ENCODE data around the gene TBL1X. TPM values are rescaled to one million over a fixed set of nuclear protein-coding genes. Genes with fewer than 3 reads are reported as not detected.

Gene TBL1X
- total RNA-seq, 4 donors from 2014 or later, result 27.7 to 49.1 (median 39.6) TPM

- no peaks in the 10 kb centered on the region for H3K27me3 ChIP-seq
- peaks cover 0 to 63% of the 10 kb centered on the region in 2 donors for H3K36me3 ChIP-seq
- WGBS, 2 donors (ENCODE audit: low coverage in 1 of 2), result 36 to 86% methylated on average over 1 to 10 of the region's 17 CpGs
- no peaks in the 10 kb centered on the region for H3K9me3 ChIP-seq
- peak; percentile 62 for ATAC-seq
- H3K4me3 ChIP-seq, result no peak overlapping the region
- TF ChIP-seq CTCF (IDR thresholded peaks at IDR 0.05) (peak; percentile 64 to 84 (median 69)), EP300 (IDR thresholded peaks at IDR 0.05) (no peak)
- no peaks in the 10 kb centered on the region for H3K4me1 ChIP-seq
- H3K27ac ChIP-seq, result no peak overlapping the region
These were observed 244.2 kb downstream of the TBL1X start for GRCh38 chrX:9708923-9709553.

GRCh38 chrX:9710332-9710731 is 245.5 kb downstream of the TBL1X start:
- Histone ChIP-seq H3K36me3 (peaks cover 0 to 68% of the 10 kb centered on the region in 2 donors), H3K4me3 (no peak overlapping the region), H3K9me3 (no peaks in the 10 kb centered on the region), H3K27me3 (no peaks in the 10 kb centered on the region), H3K4me1 (no peaks in the 10 kb centered on the region), H3K27ac (no peak overlapping the region)
- no peak for ATAC-seq
- no peak for TF ChIP-seq POLR2A (IDR thresholded peaks at IDR 0.05)
- TF ChIP-seq CTCF (IDR thresholded peaks at IDR 0.05), result no peak
- TF ChIP-seq POLR2AphosphoS5 (IDR thresholded peaks at IDR 0.05), result no peak
- TF ChIP-seq EP300 (IDR thresholded peaks at IDR 0.05), result no peak
- 69 to 79% methylated on average over 8 of the region's 8 CpGs for WGBS, 2 donors (ENCODE audit: low coverage in 1 of 2)

- Histone ChIP-seq H3K27ac (no peak overlapping the region), H3K4me1 (no peaks in the 10 kb centered on the region), H3K4me3 (no peak overlapping the region), H3K36me3 (peaks cover 0 to 89% of the 10 kb centered on the region in 2 donors), H3K27me3 (no peaks in the 10 kb centered on the region), H3K9me3 (peaks cover 0 to under 1% (median 0%) of the 10 kb centered on the region in 3 donors)
- WGBS, 2 donors (ENCODE audit: low coverage in 1 of 2), result 98 to 100% methylated on average over 10 of the region's 21 CpGs
- no peak for TF ChIP-seq EP300 (IDR thresholded peaks at IDR 0.05)
- no peak for TF ChIP-seq POLR2A (IDR thresholded peaks at IDR 0.05)
- no peak for TF ChIP-seq POLR2AphosphoS5 (IDR thresholded peaks at IDR 0.05)
- TF ChIP-seq CTCF (IDR thresholded peaks at IDR 0.05), result no peak
- ATAC-seq, result no peak
These were observed 252.5 kb downstream of the TBL1X start for GRCh38 chrX:9717376-9717775.

GRCh38 chrX:9724711-9725110 is 259.9 kb downstream of the TBL1X start:
- no peaks in the 10 kb centered on the region for H3K27me3 ChIP-seq
- H3K36me3 ChIP-seq, result peaks cover 0 to 24% of the 10 kb centered on the region in 2 donors
- TF ChIP-seq POLR2A (IDR thresholded peaks at IDR 0.05) (no peak), CTCF (IDR thresholded peaks at IDR 0.05) (no peak), POLR2AphosphoS5 (IDR thresholded peaks at IDR 0.05) (no peak), EP300 (IDR thresholded peaks at IDR 0.05) (no peak)
- 79 to 86% methylated on average over 1 to 2 of the region's 2 CpGs for WGBS, 2 donors (ENCODE audit: low coverage in 1 of 2)
- no peak overlapping the region for H3K4me3 ChIP-seq
- no peaks in the 10 kb centered on the region for H3K4me1 ChIP-seq
- no peak for ATAC-seq
- no peak overlapping the region for H3K27ac ChIP-seq
- peaks cover 0 to 12% (median 0%) of the 10 kb centered on the region in 3 donors for H3K9me3 ChIP-seq

GRCh38 chrX:9728261-9728660 is 263.4 kb downstream of the TBL1X start:
- H3K36me3 ChIP-seq, result no peaks in the 10 kb centered on the region
- no peaks in the 10 kb centered on the region for H3K27me3 ChIP-seq
- ATAC-seq, result no peak
- peaks cover 0 to 2% (median 0%) of the 10 kb centered on the region in 3 donors for H3K9me3 ChIP-seq
- 72 to 89% methylated on average over 2 to 3 of the region's 3 CpGs for WGBS, 2 donors (ENCODE audit: low coverage in 1 of 2)
- TF ChIP-seq POLR2A (IDR thresholded peaks at IDR 0.05) (no peak), EP300 (IDR thresholded peaks at IDR 0.05) (no peak), CTCF (IDR thresholded peaks at IDR 0.05) (no peak), POLR2AphosphoS5 (IDR thresholded peaks at IDR 0.05) (no peak)
- H3K4me1 ChIP-seq, result no peaks in the 10 kb centered on the region
- H3K4me3 ChIP-seq, result no peak overlapping the region
- no peak overlapping the region for H3K27ac ChIP-seq
